Activated CD4-positive, alpha-beta T cell treated with anti-CD3 and anti-CD28 coated beads for 48 hours (primary cell): ENCODE results near the gene RNF14.
"Not testable (repeated sequence)": the region's sequence is repeated elsewhere in the genome, so short reads cannot be mapped to it uniquely, and the experiment has no call there.

Experiments used
- DNase-seq: peaks from one replicate; pipeline ENCODE4 v3.0.0-alpha.2; 2020

Gene RNF14, protein sequence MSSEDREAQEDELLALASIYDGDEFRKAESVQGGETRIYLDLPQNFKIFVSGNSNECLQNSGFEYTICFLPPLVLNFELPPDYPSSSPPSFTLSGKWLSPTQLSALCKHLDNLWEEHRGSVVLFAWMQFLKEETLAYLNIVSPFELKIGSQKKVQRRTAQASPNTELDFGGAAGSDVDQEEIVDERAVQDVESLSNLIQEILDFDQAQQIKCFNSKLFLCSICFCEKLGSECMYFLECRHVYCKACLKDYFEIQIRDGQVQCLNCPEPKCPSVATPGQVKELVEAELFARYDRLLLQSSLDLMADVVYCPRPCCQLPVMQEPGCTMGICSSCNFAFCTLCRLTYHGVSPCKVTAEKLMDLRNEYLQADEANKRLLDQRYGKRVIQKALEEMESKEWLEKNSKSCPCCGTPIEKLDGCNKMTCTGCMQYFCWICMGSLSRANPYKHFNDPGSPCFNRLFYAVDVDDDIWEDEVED

DNA sequence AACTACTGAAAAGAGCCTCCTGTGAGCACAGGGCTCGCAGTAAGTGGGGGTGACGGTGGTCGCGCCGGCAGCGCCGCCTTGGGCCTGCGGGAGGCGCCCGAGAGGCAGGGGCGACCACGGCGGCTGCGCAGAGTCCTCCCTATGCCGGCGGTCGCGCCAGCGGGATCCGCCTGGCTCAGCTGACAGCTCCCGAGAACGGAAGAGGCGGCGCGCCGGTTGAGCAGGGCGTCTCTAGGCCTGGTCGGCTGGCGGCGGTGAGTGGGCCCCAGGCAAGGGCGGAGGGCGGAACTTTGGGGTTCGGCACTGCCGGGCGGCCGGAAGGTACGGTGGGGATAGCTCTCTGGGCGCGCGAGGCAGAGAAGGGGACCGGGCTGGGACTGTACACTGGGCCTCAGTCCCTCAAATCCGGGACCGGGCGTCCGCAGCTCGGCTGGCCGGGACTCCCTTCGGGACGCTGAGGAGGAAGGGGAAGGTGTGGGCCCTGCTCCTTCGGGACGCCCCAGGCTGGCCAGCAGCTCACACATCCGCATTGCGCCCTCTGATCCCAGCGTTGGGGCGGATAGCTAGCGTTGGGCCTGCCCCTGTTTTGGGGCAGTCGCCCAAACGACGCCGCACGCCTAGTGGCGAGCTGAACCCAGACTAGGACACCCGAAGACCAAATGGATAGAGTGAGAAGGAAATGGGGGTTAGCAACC is at the start of gene RNF14:
Gene RNF14 (plus strand): TSS at position 192 of the 695 bp plus-strand sequence. CDS start 4,484 bp downstream, outside the sequence.
- DNase-seq: peak; percentile 96

DNA sequence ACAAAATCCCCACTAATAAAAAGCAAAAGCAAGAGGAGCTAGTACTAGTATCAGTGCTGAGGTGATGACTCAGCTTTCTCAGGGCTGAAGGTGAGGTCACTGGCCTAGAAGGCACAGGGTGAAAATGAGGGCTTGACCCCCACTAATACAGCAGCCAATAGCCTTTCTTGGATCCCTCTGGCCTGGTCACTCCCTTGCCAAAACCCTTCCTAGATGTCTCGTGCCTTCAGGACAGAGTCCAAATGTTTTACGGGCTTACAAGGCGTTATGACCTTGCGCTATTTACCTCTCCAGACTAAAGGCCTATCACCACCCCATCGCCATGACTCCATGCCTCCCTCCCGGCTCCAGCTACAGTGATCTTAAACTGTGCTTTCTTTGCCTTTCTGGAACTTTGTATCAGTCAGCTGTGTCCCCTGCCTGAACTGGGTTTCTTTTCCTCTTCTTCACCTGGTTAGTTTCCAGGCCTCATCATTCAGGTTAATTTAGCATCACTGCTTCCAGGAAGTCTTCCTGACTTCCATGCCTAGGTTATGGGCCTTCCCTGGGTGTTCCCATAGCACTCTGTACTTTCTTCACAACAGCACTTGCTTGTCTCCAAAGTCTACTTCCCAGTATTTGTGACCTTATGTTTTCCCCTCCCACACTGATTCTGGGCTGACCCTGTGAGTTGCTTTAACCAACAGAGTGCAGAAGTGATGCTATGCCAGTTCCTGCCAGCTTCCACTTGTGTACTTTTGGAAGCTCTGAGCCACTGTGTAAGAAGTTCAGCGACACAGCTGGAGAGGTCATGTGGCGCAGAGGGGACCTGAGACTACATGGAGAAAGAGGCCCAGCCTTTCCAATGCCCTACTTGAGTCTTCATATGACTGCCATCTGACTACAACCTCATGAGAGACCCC is 49.4 kb upstream of the RNF14 start:
- DNase-seq: no peak

DNA sequence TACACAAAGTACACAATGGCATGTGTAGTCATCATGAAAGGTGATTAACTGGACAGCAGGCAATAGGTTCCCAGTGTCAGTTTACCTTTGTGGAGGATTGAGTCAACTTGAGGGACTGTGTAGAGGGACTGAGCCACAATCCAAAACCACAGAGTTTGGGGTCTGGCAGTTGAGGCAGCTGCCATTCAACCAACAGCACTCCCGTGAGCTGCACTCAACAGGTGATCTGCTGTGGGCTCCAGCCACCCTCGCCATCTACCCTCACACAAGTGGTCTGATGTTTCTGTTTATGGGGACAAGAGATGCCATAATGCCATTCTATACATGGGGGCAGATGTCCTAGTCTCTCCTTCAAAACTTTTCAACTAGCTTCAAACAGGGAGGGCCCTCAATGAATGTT is 48.1 kb upstream of the RNF14 start:
- DNase-seq: no peak

DNA sequence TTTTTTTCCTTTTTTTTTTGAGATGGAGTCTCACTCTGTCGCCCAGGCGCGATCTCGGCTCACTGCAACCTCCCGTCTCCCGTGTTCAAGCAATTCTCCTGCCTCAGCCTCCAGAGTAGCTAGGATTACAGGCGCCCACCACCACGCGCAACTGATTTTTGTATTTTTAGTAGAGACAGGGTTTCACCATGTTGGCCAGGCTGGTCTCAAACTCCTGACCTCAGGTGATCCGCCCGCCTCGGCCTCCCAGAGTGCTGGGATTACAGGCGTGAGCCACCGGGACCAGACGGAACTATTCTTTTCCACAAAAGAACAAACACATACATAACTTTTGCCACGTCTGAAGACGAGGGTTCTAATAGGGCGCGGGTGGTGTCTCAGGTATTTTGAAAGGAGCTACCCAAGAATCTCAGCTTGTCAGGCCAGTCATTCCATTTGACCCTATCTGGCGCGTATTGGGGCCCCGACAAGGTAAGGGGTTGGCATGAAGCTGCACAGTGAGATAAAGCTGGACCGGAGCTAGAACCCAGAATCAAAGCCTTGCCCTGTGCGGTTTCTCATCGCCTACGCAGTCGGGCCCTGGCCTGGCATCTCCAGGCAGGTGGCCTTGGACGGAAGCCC is 46.0 kb upstream of the RNF14 start:
- not testable (repeated sequence) for DNase-seq

DNA sequence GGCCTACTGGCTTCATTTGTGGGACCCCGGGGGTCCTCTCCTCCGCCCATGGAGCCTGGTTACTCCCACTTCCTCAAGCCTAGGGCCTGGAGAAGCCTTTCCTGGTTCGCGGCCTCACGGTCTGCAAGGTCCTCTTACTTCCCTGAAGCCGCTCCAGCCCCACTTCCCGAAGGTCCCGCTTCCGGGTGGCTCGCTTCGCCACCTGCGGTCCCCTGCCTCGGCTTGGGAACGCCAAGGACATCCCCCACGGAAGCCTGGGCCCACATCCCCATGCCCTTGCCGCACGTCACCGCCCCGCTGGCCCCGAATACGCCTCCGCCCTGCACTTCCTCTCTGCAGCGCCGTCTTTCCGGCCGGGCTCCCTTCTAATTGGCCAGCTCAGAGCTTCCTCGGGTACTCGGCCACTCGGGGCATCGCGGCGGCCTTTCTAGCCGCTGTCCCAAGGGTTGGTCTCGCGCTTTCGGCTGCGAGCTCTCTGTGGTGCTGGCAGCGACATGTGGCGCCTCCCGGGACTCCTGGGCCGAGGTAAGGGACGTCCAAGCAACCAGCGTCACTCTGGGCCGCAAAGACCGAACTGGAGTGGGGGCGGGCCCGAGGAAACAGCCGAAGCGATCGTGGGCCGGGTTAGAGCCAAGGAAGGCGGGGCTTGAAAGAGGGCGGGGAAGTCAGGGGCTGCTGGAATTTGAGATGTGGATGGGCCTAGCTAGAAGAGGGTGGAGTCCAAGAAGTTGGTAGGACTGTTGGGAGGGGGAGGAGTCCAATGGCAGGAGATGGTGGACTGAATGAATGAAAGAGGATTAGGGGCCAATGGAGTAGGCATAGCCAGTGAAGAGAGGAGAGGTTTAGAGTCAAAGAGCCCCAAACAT is 45.2 kb upstream of the RNF14 start, which contains the start of gene DELE1:
Gene DELE1 (plus strand): TSS at position 424 of the 866 bp plus-strand sequence. CDS start 71 bp downstream, at position 495.
- DNase-seq: peak; percentile 99

DNA sequence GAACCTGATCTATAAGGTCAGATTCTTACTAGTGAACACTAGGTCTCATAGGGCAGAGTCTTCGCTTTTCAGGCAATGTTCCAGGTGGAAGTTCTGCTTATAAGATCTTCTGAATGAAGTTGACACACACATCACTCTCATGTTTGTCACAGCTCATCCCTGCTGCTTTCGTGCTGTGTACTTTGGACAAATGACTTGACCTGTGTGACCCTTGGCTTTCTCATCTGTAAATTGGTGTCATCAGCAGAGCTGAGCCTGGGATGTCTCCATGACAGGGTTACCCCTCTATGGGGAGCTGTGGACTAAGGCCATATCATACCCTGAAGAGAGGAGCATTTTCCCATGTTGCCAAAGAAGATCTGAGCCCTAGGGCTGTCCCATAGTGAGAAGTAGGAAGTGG is 42.5 kb upstream of the RNF14 start:
- DNase-seq: no peak

DNA sequence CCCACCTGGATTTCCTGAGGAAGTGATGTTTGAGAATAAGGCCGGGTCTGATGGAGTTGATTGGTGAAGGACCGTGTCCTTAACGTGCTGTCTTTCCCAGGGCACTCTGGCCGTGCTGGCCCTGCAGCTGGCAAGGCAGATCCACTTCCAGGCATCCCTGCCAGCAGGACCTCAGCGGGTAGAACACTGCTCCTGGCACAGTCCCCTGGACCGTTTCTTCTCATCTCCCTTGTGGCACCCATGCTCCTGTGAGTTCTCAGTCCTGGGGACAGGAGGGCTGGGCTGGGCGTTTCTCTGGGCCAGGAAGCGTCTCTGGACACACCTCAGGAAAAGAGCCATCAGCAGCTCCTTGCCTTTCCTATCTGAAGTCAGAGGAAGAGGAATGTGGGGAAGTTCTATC is 40.9 kb upstream of the RNF14 start:
- no peak for DNase-seq

DNA sequence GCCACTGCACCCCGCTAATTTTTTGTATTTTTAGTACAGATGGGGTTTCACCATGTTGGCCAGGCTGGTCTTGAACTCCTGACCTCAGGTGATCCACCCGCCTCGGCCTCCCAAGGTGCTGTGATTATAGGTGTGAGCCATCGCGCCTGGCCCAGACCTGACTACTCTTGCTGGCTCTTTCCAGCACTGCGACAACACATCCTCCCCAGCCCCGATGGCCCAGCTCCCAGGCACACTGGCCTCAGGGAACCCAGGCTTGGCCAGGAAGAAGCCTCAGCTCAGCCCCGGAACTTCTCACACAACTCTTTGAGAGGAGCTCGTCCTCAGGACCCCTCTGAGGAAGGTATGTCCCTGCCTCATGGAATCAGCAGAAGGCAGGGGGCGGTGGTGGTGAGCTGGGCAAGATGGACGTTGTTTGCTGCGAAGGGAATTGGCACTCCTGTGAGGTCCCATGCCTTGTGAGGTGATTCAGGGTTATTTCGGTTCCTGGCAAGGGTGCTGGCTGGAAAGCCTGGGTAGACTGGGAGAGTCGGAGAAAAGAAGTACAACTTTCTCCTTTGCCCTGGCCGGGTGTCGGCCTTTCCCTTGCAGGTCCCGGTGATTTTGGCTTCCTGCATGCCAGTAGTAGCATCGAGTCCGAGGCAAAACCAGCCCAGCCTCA is 39.4 kb upstream of the RNF14 start:
- no peak for DNase-seq

DNA sequence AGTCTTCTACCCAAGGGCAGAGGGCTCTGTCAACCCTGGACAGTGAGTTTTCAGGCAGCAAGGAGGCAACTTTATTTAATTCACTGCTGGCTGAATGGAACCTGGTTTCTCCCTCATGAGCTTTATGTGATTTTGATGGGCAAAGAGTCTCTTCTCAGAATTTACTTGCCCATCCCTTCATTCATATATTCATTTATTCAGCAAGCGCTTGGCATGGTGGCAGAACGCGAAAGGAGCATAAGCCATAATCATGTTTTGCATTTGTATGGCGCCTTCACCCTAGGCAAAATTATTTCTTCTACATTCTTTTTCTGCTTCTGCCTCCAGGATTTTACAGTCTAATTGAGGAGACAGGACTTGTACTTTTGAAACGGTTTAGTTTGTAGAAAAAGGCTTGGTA is 37.2 kb upstream of the RNF14 start:
- DNase-seq: no peak

DNA sequence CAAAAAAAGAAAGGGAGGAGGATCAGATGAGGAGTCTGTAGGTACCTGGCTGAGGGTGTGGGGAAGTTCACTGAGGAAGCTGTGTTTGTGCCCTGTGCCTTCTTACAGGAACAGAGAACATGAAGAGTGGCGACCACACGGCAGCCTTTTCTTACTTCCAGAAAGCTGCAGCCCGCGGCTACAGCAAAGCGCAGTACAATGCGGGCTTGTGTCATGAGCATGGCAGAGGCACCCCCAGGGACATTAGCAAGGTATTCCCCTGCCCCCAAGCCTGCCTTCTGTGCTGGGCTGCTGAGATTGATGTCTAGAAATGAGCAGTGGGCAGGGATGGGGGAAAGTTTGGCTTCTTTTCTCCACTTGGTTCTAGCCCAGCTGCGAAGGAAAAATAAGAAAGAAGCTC is 35.8 kb upstream of the RNF14 start:
- no peak for DNase-seq

DNA sequence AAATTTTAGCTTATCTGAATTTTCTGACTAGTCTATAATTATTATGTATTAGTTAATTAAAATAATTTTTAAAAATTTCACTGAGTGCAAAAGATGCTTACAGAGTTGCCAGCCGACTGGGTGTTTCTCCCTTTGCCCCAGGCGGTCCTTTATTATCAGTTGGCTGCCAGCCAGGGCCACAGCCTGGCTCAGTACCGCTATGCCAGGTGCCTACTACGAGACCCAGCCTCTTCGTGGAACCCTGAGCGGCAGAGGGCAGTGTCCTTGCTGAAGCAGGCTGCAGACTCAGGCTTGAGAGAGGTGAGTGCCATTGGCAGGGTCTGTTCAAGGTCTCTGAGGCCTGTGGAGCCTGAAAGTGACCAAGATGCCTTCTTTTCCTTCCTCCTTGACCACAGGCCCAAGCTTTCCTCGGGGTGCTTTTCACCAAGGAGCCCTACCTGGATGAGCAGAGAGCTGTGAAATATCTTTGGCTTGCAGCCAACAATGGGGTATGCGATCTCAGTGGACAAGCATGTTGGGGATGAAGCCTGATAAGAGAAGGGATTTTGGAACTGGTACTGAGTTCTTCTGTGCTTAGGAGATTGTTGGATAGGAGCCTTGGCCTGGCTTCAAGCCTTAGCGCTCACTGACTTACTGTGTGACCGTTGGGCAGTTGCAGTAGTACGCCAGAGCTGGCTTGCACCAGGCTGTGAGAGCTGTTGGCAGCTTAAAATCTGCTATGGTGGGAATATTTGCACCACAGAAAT is 34.6 kb upstream of the RNF14 start:
- DNase-seq: no peak

DNA sequence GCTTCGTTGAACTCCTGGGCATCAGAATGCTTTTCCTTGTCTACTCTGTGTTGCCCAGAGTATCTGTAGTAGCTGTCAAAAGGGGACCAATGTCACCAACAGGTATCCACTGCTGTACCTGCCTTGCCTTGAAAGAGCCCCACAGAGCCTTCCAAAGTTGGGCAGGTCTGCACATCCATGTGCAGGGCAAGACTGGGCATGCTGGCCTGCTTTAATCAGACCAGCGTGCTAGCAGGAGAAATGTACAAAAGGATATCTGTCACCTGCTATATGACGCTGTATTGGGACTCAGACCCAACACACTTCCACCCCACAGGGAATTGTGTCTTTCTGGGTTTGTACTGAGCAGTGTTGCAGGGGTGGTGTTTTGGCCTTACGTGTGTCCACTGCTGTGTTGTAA is 33.4 kb upstream of the RNF14 start:
- DNase-seq: no peak

DNA sequence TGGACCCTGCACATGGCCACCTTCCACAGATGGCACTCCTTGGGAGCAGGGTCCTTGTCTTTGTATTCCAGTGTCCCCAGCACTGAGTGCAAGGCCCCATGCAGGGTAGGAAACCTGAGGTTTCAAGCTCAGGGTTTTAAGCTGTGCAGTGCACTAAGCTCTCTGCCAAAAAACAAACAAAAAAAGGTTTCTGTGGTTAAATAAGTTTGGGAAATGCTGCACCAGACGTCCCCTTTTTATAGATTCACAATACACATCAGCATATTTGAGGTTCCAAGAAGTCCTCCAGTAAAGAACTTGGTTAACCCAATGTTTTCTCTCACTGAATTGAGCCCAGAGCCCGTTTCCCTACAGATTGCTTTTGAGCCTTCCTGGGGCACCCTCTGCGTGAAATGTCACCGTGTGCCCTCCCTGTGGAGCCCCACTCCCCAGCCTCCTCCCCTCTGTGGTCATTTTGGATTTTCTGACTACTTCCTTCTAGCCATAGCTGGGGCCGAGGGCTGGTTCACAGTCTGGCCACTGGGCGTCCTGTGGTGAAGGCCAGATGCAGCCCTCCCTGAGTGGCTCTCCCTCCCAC is 28.1 kb upstream of the RNF14 start:
- no peak for DNase-seq

DNA sequence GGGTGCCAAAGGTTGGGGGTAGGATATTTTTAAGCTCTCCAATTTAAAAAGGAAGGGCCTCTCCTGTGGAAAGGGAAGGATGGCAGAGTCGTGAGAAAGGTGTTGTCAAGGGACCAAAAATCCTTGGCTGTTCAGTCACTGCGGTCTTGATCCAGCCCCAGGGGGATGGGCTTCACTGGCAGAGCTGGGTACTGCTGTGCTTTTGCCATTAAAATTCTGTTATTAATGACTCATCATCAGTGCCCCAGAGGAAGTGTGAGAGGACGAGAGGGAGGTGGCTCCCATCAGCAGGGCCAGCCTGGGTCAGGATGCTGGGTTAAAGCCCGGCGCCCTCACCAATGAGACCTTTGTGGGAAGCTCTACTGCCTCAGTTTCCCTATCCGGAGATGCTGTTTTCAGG is 27.6 kb upstream of the RNF14 start:
- DNase-seq: no peak

DNA sequence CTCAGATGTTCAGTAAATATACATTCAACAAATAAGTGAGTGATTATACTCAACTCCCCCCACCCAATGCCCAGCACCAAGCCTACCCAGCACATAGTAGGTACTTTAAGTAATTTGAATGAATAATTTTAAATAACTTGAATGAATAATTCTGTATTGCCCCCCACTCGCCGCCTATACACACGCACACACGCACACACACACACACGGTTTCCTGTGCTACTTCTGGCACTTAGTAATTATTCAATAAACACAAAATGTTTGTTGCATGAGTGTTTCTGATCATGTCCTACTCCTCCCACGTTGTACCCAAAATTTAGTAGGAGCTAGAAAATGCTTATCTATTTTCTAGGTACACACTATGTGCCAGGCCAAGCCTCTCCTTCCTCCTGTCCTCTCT is 27.1 kb upstream of the RNF14 start:
- DNase-seq: no peak

DNA sequence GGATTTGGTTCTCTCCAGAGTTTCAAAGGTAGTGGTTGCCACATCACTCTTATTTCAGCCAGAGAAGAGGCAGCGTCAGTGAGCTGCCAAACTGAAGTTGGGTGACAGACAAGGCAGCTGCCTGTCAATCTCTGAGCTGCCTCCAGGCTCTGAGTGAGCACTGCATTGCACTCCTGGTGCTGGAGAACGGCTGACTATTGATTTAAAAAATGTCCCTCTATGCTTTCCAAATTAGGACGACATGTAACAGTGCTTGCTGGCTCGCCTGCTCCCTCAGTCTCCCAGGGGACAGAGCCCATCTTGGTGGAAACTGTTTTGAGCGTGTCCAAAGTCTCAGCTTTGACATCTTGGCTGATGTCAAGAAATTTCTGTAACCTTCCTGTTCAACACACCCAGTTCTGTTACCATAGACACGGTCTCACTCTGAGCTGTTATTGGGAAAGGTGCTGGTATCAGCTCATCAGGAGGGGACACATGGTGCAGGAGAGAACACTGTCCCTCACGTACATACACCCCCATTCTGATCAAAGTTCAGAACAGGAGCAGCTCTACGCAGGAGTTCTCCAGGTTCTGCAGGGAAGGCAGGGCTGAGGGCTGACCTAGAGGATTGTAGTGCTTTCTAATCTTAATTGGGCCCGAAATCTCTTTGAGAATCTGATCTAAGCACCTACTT is 26.6 kb upstream of the RNF14 start:
- no peak for DNase-seq

DNA sequence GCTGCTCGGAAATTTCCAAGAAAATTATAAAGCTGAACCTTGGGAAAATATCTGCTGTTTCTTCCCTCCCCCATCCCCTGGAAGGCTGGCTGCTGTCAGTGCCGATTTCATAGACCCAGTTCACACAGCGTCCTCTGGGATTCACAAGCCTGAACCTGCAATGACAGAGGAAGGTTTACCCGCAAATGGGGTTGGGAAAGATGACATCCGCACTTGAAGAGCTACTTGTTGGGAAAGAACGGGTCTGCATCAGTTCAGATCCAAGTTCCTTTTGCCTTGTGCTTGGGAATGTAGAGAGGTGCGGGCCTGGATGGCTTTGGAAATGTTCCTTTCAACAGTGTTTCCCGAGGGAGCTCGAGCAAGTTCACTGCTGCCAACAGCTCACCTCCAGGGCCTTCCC is 24.8 kb upstream of the RNF14 start:
- DNase-seq: no peak

DNA sequence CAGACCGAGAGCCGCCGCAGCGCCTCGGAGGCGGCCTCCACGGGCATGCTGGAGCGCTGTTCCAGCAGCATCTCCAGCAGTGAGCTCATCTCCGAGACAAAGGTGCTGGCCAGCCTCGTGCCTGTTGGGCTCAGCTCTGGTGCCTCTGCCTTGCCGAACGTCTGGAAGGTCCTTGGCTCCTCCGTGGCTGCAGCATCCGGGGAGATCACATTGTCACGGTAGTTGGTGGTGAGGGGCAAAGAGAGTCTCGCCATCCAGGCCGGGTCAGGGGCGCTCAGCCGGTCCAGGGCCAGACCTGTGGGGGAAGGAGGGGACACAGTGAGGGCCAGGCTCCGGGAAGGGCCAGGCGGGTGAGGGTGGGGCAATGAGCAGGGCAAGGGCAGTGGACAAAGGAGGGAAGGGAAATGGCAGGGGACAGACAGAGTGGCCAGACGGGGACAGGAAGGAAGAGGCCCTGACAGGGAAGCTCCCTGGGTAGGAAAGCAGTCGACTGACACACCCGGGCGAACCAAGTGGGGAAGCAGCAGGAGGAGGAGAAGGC is 23.3 kb upstream of the RNF14 start:
- no peak for DNase-seq

DNA sequence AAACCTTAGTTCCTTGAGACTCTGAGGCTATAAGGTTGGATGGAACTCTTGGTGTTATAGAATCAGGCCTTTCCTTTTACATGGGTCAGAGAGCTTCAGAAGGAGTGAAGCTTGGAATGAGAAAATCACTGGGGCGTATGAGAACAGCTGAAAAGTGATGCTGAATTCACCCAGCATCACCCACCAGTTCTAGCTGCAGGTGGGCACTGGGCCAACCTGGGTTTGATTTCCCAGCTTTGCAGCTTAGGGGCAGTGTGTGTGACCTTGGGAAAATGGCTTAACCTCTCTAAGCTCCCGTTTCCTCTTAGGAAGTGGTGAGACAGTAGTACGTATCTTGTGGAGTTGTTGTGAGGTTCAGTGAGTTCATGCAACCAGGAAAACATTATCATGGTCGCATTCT is 21.6 kb upstream of the RNF14 start:
- DNase-seq: no peak
